ENCODE results near the gene NAIF1.
"Not testable (repeated sequence)": the region's sequence is repeated elsewhere in the genome, so short reads cannot be mapped to it uniquely, and the experiment has no call there.

Gene NAIF1

DNA sequence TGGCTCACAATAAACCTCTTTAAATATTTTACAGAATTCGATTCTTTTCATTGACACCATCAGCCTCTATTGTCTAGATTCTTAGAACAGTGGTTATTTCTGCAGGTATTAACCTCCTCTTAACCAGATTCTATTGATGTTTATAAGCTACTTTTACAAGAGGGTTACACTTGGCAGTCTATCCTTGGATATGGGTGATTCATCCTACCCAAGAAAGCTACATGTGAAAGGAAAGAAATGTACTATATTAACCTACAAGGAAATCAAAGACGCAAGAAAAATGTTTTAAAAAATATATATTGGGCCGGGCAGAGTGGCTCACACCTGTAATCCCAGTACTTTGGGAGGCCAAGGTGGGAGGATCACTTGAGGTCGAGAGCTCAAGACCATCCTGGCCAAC is 17.6 kb upstream of the NAIF1 start:
- DNase-seq = no peak

- DNase-seq = no peak
Observed at GRCh38 chr9:128082151-128082550, 15.0 kb upstream of the NAIF1 start.

DNA sequence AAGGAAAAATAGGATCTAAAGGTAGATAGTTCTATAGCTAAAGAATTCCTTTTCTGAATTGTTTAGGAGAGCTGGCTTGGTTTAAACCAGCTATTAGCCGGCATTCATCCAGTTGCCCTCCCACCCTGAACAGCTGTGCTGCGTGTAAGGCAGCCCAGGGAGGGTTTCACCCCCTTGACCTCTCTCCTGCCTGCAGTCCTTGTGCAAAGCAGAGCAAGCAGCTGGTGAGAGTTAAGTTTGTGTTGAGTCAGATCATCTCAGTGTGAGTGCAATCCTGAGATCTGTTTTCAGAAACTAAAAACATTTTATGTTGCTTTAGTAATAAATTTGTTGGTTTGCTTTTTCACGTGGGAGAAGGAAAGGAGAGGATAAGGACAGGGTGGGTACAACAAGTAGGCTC is 13.9 kb upstream of the NAIF1 start:
- no peak for DNase-seq

GRCh38 chr9:128080206-128080605 is 13.1 kb upstream of the NAIF1 start:
- no peak for DNase-seq

DNA sequence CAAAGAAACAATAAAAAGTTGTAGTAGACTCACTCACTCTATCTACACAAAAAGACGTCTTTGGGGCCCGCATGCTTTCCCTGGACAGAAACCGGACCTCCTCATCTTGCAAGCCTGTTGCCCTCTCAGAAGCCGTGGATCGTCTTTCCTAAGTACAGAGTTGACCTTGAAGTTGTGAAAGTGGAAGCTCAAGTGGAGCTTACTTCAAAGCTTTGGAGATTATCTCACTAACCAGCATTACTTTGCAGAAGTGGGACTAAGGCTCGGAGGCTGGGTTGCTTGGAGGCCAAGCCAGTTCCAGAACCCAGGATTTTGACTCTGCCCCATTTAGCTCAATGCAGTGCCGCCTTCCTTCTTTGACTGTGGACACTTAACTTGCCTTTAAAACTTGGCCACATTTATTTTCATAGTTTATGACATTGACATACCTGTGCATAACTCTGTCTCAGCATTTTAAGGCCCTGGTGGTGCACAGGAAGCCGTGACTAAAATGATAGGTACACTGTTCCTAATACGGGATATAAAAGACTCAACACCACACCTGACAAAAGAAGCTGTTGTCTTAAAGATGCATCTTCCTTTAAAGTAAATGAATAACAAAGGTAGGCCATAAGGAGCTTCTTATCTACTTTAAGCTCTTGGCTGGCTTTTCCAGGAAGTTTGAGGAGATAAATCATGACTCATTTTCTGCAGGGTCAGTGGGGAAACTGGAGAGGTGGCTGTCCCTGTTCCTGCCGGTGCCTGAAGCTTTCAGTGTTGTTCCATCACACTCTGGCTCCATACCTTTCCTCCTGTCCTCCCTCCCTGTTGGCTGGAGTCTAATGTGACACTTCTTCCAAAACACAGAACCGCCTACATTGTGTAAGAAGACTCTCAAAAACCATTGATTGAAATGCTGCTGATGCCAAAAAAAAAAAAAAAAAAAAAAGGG is 11.6 kb upstream of the NAIF1 start:
- no peak for DNase-seq

- no peak for DNase-seq
Observed at GRCh38 chr9:128077847-128078503, 10.9 kb upstream of the NAIF1 start.

GRCh38 chr9:128073253-128073886 is 6.2 kb upstream of the NAIF1 start:
- DNase-seq = no peak

DNA sequence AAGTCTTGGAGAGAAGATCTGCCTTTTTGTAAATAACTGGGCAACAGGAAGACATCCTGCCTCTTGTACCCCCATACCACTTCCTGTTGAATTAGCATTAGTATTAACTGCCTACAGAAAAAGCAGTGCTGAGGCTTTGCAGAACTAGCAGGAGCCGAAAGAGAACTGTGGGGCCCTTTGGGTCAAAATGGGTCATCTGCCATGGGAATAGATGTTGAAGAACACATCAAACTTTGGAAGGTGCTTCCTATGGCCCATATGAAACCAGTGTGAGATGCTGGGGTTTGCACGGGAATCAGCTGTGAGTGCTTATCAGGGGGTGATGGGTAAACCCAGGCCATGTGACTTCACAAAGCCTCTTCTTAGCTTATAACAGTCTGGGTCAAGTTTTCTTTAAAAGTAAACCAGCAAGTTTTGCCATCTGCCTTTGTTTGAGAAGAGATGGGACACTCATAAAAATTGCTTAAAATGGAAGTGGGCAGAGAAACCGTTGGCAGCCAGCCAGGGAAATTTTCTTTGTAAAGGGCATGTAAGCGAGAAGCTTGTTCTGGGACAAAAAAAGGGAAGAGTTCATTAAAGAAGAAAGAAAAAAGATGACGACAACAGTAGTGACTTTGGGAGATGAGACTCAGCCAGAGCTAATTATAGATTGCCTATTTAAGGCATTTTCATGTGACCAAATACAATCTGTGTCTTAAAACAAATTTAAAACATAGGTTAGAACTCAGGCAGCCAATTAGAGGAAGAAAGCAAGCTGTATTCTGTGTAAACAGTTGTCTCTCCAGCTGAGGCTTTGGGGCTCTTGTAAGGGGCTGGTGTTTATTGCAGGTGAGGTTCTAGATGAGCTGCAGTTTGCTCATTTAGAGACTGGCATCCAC is 5.3 kb upstream of the NAIF1 start:
- peak; percentile 73 for DNase-seq

GRCh38 chr9:128071475-128071874 is 4.4 kb upstream of the NAIF1 start:
- DNase-seq = not testable (repeated sequence)

GRCh38 chr9:128070874-128071273 is 3.8 kb upstream of the NAIF1 start:
- no peak for DNase-seq

DNA sequence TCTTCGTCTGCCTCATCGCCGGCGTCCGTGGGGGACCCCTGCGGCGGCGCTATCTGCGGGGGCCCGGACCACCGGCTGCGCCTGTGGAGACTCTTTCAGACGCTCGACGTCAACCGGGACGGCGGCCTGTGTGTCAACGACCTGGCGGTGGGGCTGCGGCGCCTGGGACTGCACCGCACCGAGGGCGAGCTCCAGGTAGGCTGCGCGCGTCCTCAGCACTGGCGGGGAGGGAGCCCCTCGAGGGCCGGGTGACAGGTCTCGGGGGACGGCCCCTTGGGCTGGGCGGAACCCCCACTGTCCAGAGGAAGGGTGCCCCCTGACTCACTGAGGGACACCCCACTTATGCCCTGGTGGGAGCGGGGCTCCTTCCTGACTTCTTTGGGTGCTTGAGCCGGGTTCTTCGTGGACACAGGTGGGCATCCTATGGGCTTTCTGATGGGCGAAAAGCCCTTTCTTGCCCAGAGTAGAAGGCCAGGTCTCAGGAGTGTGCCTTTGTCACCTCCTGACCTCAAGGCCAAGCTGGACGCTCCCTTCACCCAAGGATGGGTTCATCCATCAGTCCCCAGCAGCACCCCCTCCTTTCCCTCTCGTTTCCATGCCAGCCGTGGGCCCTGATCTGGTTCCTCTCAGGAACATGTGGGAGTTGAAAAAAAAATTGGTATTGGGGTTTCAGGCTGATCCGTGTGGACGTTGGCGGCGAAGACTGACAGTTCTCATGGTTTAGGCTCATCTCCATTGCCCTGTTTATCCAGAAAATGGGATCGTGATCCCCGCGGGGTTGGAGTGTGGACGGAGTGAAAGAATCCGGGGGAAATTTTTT is 1.5 kb upstream of the NAIF1 start:
- DNase-seq = no peak

DNA sequence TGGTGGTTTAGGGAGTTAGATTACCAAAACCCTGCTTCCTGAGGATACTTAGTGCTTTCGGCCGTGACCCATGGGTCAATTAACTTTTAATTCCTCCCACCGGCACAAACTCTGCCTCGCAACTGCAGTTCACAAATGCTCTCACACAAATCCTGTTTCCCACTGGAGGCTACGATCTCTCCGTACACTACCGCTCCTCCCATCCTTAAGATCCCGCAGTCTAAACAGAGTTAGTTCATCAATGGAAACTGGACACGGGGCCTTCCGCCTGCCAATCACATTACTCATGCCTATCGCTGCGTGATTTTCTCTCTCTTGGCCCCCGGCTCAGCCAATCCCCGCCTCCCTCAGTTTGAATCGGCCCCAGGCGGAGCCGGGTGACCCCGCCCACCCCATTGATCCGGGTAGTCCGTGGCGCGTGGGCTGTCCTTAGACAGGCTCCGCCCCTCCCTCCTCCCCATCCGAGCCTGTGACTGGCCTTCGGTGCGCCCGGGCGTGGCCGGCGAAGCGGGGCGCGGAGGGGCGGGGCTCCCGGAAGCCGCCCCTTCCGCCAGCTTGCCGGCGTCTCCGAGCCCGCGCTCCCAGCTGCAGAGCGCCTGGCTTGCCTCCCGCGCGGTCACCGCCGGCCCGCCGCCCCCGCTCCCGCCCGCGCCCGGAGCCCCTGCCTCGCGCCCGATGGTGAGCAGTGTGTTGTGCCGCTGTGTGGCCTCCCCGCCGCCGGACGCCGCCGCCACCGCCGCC is 695 bp upstream of the NAIF1 start, which contains the start of gene SLC25A25:
SLC25A25 (plus strand) TSS at position 588 of the 741 bp plus-strand sequence; CDS start at position 676, 88 bp downstream.
- peak; percentile 100 for DNase-seq

GRCh38 chr9:128065907-128066712 is 1.0 kb downstream of the NAIF1 start:
- DNase-seq = no peak

DNA sequence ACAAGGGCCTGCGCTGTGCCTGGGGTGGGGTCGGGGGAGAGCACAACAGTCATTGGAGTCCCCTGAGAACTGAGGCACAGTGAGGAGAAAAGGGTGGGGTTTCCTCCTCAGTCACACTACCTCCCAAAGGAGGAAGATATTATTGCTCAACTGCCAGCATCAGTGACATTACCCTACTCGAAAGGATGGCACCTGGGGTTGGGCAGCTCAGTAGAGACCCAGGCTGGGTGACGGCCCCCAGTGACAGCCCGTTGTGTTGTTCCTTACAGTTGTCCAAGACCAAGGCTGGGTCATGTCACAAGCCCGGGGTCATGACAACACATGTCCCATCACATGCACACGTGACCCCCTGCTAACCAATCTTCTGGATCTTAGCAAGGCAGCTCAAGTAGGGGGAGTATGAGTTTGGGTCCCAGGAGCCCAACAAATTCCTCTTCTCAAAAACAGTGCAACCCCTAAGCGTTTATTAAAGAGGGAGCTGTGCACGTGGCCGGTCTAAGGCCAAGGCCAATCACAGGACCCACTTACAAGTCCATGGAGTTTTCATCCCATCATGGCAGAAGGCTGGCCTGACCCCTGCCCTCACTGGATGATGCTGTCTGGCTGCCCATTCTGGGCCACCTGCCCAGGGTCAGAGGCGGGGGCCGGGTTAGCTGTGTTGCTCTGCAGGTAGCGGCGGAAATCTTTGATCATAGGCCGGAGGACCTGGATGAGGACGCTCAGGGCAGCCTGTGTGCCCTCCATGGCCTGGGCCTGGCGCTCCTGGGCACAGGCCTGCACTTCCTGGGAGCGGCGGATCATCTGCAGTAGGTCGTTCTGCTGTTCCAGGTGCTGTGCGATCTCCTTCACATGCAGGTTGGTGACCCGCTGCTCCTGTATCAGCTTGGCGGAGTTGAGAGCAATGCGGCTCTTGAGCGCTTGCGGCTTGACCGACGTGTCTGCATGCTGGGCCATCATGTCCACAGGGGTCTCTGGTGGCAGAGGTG is 4.0 kb downstream of the NAIF1 start:
- no peak for DNase-seq

- DNase-seq = no peak
Observed at GRCh38 chr9:128062279-128062678, 4.8 kb downstream of the NAIF1 start.

GRCh38 chr9:128061275-128061960 is 5.7 kb downstream of the NAIF1 start:
- no peak for DNase-seq

- DNase-seq = no peak
Observed at GRCh38 chr9:128059365-128059983, 7.6 kb downstream of the NAIF1 start.
